ENCODE results near the gene PANX2.
A peak's percentile ranks its signal among the peaks of the same experiment; 100 is the strongest.

The PANX2 gene

GRCh38 chr22:50218996-50219727 lies 48.6 kb downstream of the PANX2 start:
- Histone ChIP-seq H3K27me3 (ENCODE audit: control insufficient read depth in 1 of 2, insufficient read depth in 1 of 2, low read length in 2 of 2) (no peaks in the 10 kb centered on the region), H3K18ac (ENCODE audit: low read depth in 1 of 2, low read length in 2 of 2) (no peak overlapping the region), H4K8ac (ENCODE audit: low read length) (peak overlapping the region; percentile 55), H4K91ac (ENCODE audit: low read length) (no peak overlapping the region), H3K23ac (ENCODE audit: low read length in 2 of 2) (no peak overlapping the region), H2BK12ac (ENCODE audit: low read length in 2 of 2) (no peak overlapping the region), H3K4me1 (ENCODE audit: control insufficient read depth, insufficient read depth, low read depth, low read length) (peaks cover 10% of the 10 kb centered on the region), H3K36me3 (ENCODE audit: control insufficient read depth in 1 of 2, insufficient read depth in 2 of 2, low read depth in 1 of 2, low read length in 2 of 2) (peaks cover 92 to 96% of the 10 kb centered on the region in 2 experiments), H2BK5ac (ENCODE audit: low read depth, low read length, poor library complexity, severe bottlenecking) (no peak overlapping the region), H2AK5ac (ENCODE audit: low read length, severe bottlenecking) (no peak overlapping the region), H2BK120ac (ENCODE audit: low read depth, low read length) (no peak overlapping the region), H3K27ac (ENCODE audit: low read length, poor library complexity, severe bottlenecking) (no peak overlapping the region), H3K4ac (ENCODE audit: low read depth in 1 of 2, low read length in 2 of 2) (no peak overlapping the region), H3K4me2 (ENCODE audit: low read length, poor library complexity, severe bottlenecking) (no peak overlapping the region), H3K4me3 (ENCODE audit: insufficient read depth in 1 of 2, low read depth in 1 of 2, low read length in 2 of 2) (no peak overlapping the region), H3K9ac (ENCODE audit: low read length) (no peak overlapping the region), H2AFZ (ENCODE audit: low read depth, low read length) (no peak overlapping the region), H3K9me3 (ENCODE audit: control insufficient read depth, low read length) (no peaks in the 10 kb centered on the region), H2BK15ac (ENCODE audit: low read depth, poor library complexity, severe bottlenecking) (no peak overlapping the region), H3K14ac (ENCODE audit: low read length in 2 of 2) (no peak overlapping the region), H3K79me1 (replicated peaks; ENCODE audit: low read length, poor library complexity, severe bottlenecking) (peaks cover 22% of the 10 kb centered on the region)
- 84% methylated on average over 42 of the region's 42 CpGs for WGBS
- peak; percentile 41 for DNase-seq

- H3K9ac ChIP-seq (ENCODE audit: low read length) = no peak overlapping the region
- DNase-seq = no peak
- 98% methylated on average over 25 of the region's 25 CpGs for WGBS
Observed at GRCh38 chr22:50219800-50220602, 49.5 kb downstream of the PANX2 start.

DNA sequence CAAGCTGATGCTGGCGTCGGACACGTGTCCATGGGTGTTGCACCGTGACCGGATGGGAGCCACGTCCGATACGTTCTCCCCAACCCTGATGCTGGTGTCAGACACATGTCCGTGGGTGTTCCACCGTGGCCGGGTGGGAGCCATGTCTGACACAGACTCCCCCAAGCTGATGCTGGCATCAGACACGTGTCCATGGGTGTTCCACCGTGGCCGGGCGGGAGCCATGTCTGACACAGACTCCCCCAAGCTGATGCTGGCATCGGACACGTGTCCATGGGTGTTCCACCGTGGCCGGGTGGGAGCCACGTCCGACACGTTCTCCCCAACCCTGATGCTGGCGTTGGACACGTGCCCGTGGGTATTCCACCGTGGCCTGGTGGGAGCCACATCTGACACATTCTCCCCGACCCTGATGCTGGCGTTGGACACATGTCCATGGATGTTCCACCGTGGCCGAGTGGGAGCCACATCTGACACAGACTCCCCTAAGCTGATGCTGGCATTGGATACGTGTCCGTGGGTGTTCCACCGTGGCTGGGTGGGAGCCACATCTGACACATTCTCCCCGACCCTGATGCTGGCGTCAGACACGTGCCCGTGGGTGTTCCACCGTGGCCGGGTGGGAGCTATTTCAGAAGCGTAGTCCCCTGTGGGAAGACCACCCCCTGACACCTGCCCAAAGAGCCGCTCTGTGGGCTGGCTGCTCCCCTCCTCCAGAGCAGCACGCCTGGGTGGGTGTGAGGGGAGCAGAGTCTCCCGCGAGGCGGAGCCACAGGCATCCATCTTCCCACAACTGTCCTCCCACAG lies 50.3 kb downstream of the PANX2 start:
- H3K14ac ChIP-seq (ENCODE audit: low read length in 2 of 2) = no peak overlapping the region
- H3K4me3 ChIP-seq (ENCODE audit: insufficient read depth in 1 of 2, low read depth in 1 of 2, low read length in 2 of 2) = no peak overlapping the region
- no peak overlapping the region for H4K8ac ChIP-seq (ENCODE audit: low read length)
- no peak overlapping the region for H3K27ac ChIP-seq (ENCODE audit: low read length, poor library complexity, severe bottlenecking)
- no peak overlapping the region for H2BK120ac ChIP-seq (ENCODE audit: low read depth, low read length)
- no peak overlapping the region for H3K18ac ChIP-seq (ENCODE audit: low read depth in 1 of 2, low read length in 2 of 2)
- H2AK5ac ChIP-seq (ENCODE audit: low read length, severe bottlenecking) = no peak overlapping the region
- no peaks in the 10 kb centered on the region for H3K27me3 ChIP-seq (ENCODE audit: control insufficient read depth in 1 of 2, insufficient read depth in 1 of 2, low read length in 2 of 2)
- no peak overlapping the region for H3K23ac ChIP-seq (ENCODE audit: low read length in 2 of 2)
- no peak overlapping the region for H2BK12ac ChIP-seq (ENCODE audit: low read length in 2 of 2)
- peaks cover 10% of the 10 kb centered on the region for H3K4me1 ChIP-seq (ENCODE audit: control insufficient read depth, insufficient read depth, low read depth, low read length)
- no peak for DNase-seq
- no peak overlapping the region for H2BK15ac ChIP-seq (ENCODE audit: low read depth, poor library complexity, severe bottlenecking)
- no peak overlapping the region for H3K9ac ChIP-seq (ENCODE audit: low read length)
- H3K79me1 ChIP-seq (replicated peaks; ENCODE audit: low read length, poor library complexity, severe bottlenecking) = peaks cover 22% of the 10 kb centered on the region
- H2BK5ac ChIP-seq (ENCODE audit: low read depth, low read length, poor library complexity, severe bottlenecking) = no peak overlapping the region
- H3K9me3 ChIP-seq (ENCODE audit: control insufficient read depth, low read length) = no peaks in the 10 kb centered on the region
- no peak overlapping the region for H3K4me2 ChIP-seq (ENCODE audit: low read length, poor library complexity, severe bottlenecking)
- peaks cover 92 to 98% of the 10 kb centered on the region in 2 experiments for H3K36me3 ChIP-seq (ENCODE audit: control insufficient read depth in 1 of 2, insufficient read depth in 2 of 2, low read depth in 1 of 2, low read length in 2 of 2)
- no peak overlapping the region for H2AFZ ChIP-seq (ENCODE audit: low read depth, low read length)
- H3K4ac ChIP-seq (ENCODE audit: low read depth in 1 of 2, low read length in 2 of 2) = no peak overlapping the region
- whole genome bisulfite sequencing = 98% methylated on average over 45 of the region's 45 CpGs
- peak overlapping the region; percentile 16 for H4K91ac ChIP-seq (ENCODE audit: low read length)

More at GRCh38 chr22:50219800-50220602, 49.5 kb downstream of the PANX2 start:
- Histone ChIP-seq H3K18ac (ENCODE audit: low read depth in 1 of 2, low read length in 2 of 2) (no peak overlapping the region), H2BK5ac (ENCODE audit: low read depth, low read length, poor library complexity, severe bottlenecking) (no peak overlapping the region), H4K8ac (ENCODE audit: low read length) (no peak overlapping the region), H3K27me3 (ENCODE audit: control insufficient read depth in 1 of 2, insufficient read depth in 1 of 2, low read length in 2 of 2) (no peaks in the 10 kb centered on the region), H3K4me1 (ENCODE audit: control insufficient read depth, insufficient read depth, low read depth, low read length) (peaks cover 10% of the 10 kb centered on the region), H3K4ac (ENCODE audit: low read depth in 1 of 2, low read length in 2 of 2) (no peak overlapping the region), H3K36me3 (ENCODE audit: control insufficient read depth in 1 of 2, insufficient read depth in 2 of 2, low read depth in 1 of 2, low read length in 2 of 2) (peaks cover 90 to 98% of the 10 kb centered on the region in 2 experiments), H2AK5ac (ENCODE audit: low read length, severe bottlenecking) (no peak overlapping the region), H2BK15ac (ENCODE audit: low read depth, poor library complexity, severe bottlenecking) (no peak overlapping the region), H3K27ac (ENCODE audit: low read length, poor library complexity, severe bottlenecking) (no peak overlapping the region), H2AFZ (ENCODE audit: low read depth, low read length) (no peak overlapping the region), H3K4me2 (ENCODE audit: low read length, poor library complexity, severe bottlenecking) (no peak overlapping the region), H3K23ac (ENCODE audit: low read length in 2 of 2) (no peak overlapping the region), H3K4me3 (ENCODE audit: insufficient read depth in 1 of 2, low read depth in 1 of 2, low read length in 2 of 2) (no peak overlapping the region), H4K91ac (ENCODE audit: low read length) (no peak overlapping the region), H3K9me3 (ENCODE audit: control insufficient read depth, low read length) (no peaks in the 10 kb centered on the region), H3K79me1 (replicated peaks; ENCODE audit: low read length, poor library complexity, severe bottlenecking) (peaks cover 23% of the 10 kb centered on the region), H2BK120ac (ENCODE audit: low read depth, low read length) (no peak overlapping the region), H3K14ac (ENCODE audit: low read length in 2 of 2) (no peak overlapping the region), H2BK12ac (ENCODE audit: low read length in 2 of 2) (no peak overlapping the region)
